A549 (cell line): ENCODE results near the gene PTCD1. TPM values are rescaled to one million over a fixed set of nuclear protein-coding genes. Genes with fewer than 3 reads are reported as not detected.

ENCODE experiments used
- ATAC-seq, 2 experiments: fragments of 200-7000 bp in 1 of 2; fragments of >200 bp in 1 of 2; cut with Nextera tagmentation in 1 of 2; cut with Tn5 transposase in 1 of 2; 3 replicates each; pipeline versions ENCODE4 v1.8.0 to v1.9.1; 2018 to 2020; ENCODE audit warnings: mild to moderate bottlenecking in 1 of 2, moderate library complexity in 1 of 2
- CTCF ChIA-PET: fragments of 300-600 bp; sonication (Branson Sonifier 250); formaldehyde crosslinking; extraction: SDS; loops from one replicate; lab custom pipeline; 2021; ENCODE audit warnings: antibody characterized with exemption, inconsistent platforms; lab: Yijun Ruan, JAX
- POLR2A ChIA-PET: fragments of 350-600 bp; formaldehyde crosslinking; extraction: SDS; loops from one replicate; lab custom pipeline; 2021; ENCODE audit warnings: antibody characterized with exemption, inconsistent platforms; lab: Yijun Ruan, JAX
- DNase-seq, 2 experiments: peaks; one replicate each; pipeline versions ENCODE4 v3.0.0 to v3.0.0-alpha.2; 2011 to 2016; ENCODE audit warnings: low read depth in 1 of 2, low spot score in 1 of 2
- FAIRE-seq: peaks from 2 replicates; lab custom pipeline; 2011; peaks lifted over from hg19 to GRCh38; lab: Jason Lieb, UNC
- H3K27ac ChIP-seq, 2 experiments: fragments of >200 bp; sonication (Bioruptor Twin); formaldehyde crosslinking; 3 replicates each; pipeline ENCODE4 v1.5.1; 2016 to 2017
- H3K4me1 ChIP-seq: fragments of >200 bp; sonication (Bioruptor Twin); formaldehyde crosslinking; 3 replicates; pipeline ENCODE4 v1.6.1; 2016
- H3K4me2 ChIP-seq: fragments of >200 bp; sonication (Bioruptor Twin); formaldehyde crosslinking; 3 replicates; pipeline ENCODE4 v1.6.1; 2016
- H3K4me3 ChIP-seq: fragments of >200 bp; sonication (Bioruptor Twin); formaldehyde crosslinking; 3 replicates; pipeline ENCODE4 v1.5.1; 2016
- H3K9me3 ChIP-seq: fragments of >200 bp; sonication (Bioruptor Twin); formaldehyde crosslinking; 3 replicates; pipeline ENCODE4 v1.6.1; 2016
- ATOH8 ChIP-seq: fragments of 250-450 bp; sonication (Bioruptor Pico); IDR thresholded peaks from 2 replicates; pipeline ENCODE4 v1.5.0; 2020; ENCODE audit warnings: low read depth, mild to moderate bottlenecking, moderate library complexity
- BHLHE40 ChIP-seq: IDR thresholded peaks from 2 replicates; pipeline ENCODE4 v1.6.1; 2012; ENCODE audit warnings: low read depth, low read length, inconsistent platforms
- EP300 ChIP-seq, 2 experiments: fragments of >200 bp; sonication (Bioruptor Twin); formaldehyde crosslinking; IDR thresholded peaks; 2 replicates in 1 of 2; 3 replicates in 1 of 2; pipeline ENCODE4 v1.6.1; 2016 to 2017
- FOSB ChIP-seq: fragments of 250-450 bp; sonication (Bioruptor Pico); IDR thresholded peaks from 2 replicates; pipeline ENCODE4 v1.5.0; 2020; ENCODE audit warnings: mild to moderate bottlenecking, moderate library complexity
- FOSL2 ChIP-seq, 2 experiments: fragments of 450-650 bp in 1 of 2; fragments of >200 bp in 1 of 2; sonication (Bioruptor Twin) in 1 of 2; formaldehyde crosslinking; IDR thresholded peaks; 2 replicates each; pipeline versions ENCODE4 v1.5.0 to v1.6.1; 2016 to 2020; ENCODE audit warnings: mild to moderate bottlenecking in 1 of 2, moderate library complexity in 1 of 2
- HOXA7 ChIP-seq: fragments of 250-450 bp; sonication (Bioruptor Pico); IDR thresholded peaks from 2 replicates; pipeline ENCODE4 v1.5.0; 2020; ENCODE audit warnings: mild to moderate bottlenecking, moderate library complexity
- JUN ChIP-seq, 2 experiments: fragments of >200 bp; sonication (Bioruptor Twin); formaldehyde crosslinking; IDR thresholded peaks; 2 replicates in 1 of 2; 3 replicates in 1 of 2; pipeline ENCODE4 v1.6.1; 2016 to 2017
- MAX ChIP-seq: IDR thresholded peaks from 2 replicates; pipeline ENCODE4 v1.6.1; 2012
- MAZ ChIP-seq: fragments of 150-350 bp; IDR thresholded peaks from 2 replicates; pipeline ENCODE4 v1.6.1; 2014; ENCODE audit warnings: antibody characterized with exemption, low read depth, low read length, borderline replicate concordance
- MYC ChIP-seq: IDR thresholded peaks from 2 replicates; pipeline ENCODE4 v1.6.1; 2012; ENCODE audit warnings: mild to moderate bottlenecking, inconsistent platforms, low read length, improper control_type of control experiment, borderline replicate concordance
- NFE2L2 ChIP-seq: fragments of 150-350 bp; conservative IDR thresholded peaks from 2 replicates; pipeline ENCODE4 v1.6.1; 2014; ENCODE audit warnings: low read length
- PHF8 ChIP-seq: fragments of 200-600 bp; sonication (generic); IDR thresholded peaks from 2 replicates; pipeline ENCODE4 v1.6.1; 2016; ENCODE audit warnings: low read depth, mild to moderate bottlenecking, antibody characterized with exemption, moderate library complexity, borderline replicate concordance
- POLR2A ChIP-seq: IDR thresholded peaks from 2 replicates; pipeline ENCODE4 v1.6.1; 2012; ENCODE audit warnings: mild to moderate bottlenecking, low read length
- RFX5 ChIP-seq: fragments of 450-650 bp; IDR thresholded peaks from 2 replicates; pipeline ENCODE4 v1.7.1; 2014; ENCODE audit warnings: antibody characterized with exemption, mild to moderate bottlenecking, moderate library complexity
- ZC3H11A ChIP-seq: fragments of 450-650 bp; IDR thresholded peaks from 2 replicates; pipeline ENCODE4 v1.6.1; 2014; ENCODE audit warnings: antibody characterized with exemption, mild to moderate bottlenecking
- WGBS: methylation state at CpG from one replicate; pipeline ENCODE4 v1.1.6; 2017; ENCODE audit errors: missing lambda C conversion rate; 5-methylcytosine and 5-hydroxymethylcytosine counted together
- polyA minus RNA-seq: library from RNA; depleted of rRNA, polyadenylated mRNA; stranded (reverse); fragments of >200 nt; gene quantifications from 2 replicates; pipeline ENCODE4 v1.2.3, GENCODE V29; 2011; rRNA and poly(A)+ RNA removed
- polyA plus RNA-seq, 4 experiments: library from polyadenylated mRNA; depleted of rRNA in 3 of 4; stranded (reverse); fragments of >200 nt; fragmentation: RNase III in 1 of 4; extraction: RNeasy Plus Mini Kit Qiagen cat#74134 plus additional on column Dnase treatment in 1 of 4; gene quantifications; 2 replicates in 3 of 4; 3 replicates in 1 of 4; pipeline ENCODE4 v1.2.3, GENCODE V29; 2011 to 2017
- TF ChIP-seq, protein P1 (sequence below): IDR thresholded peaks from 2 replicates; pipeline ENCODE4 v1.6.1; 2012; ENCODE audit warnings: low read depth, borderline replicate concordance
- TF ChIP-seq, protein P2 (sequence below): fragments of >200 bp; sonication (Bioruptor Twin); formaldehyde crosslinking; IDR thresholded peaks from 3 replicates; pipeline ENCODE4 v1.6.1; 2016
- TF ChIP-seq, protein P3 (sequence below): IDR thresholded peaks from 2 replicates; pipeline ENCODE4 v1.6.1; 2012

The PTCD1 gene, protein sequence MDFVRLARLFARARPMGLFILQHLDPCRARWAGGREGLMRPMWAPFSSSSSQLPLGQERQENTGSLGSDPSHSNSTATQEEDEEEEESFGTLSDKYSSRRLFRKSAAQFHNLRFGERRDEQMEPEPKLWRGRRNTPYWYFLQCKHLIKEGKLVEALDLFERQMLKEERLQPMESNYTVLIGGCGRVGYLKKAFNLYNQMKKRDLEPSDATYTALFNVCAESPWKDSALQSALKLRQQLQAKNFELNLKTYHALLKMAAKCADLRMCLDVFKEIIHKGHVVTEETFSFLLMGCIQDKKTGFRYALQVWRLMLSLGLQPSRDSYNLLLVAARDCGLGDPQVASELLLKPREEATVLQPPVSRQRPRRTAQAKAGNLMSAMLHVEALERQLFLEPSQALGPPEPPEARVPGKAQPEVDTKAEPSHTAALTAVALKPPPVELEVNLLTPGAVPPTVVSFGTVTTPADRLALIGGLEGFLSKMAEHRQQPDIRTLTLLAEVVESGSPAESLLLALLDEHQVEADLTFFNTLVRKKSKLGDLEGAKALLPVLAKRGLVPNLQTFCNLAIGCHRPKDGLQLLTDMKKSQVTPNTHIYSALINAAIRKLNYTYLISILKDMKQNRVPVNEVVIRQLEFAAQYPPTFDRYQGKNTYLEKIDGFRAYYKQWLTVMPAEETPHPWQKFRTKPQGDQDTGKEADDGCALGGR
- polyA plus RNA-seq (2011; rRNA removed) (3.9 and 5.1 TPM in 2 replicates), polyA plus RNA-seq (2017; fragmentation: RNase III; extraction: RNeasy Plus Mini Kit Qiagen cat#74134 plus additional on column Dnase treatment) (5.4 to 6.3 TPM (median 5.5 TPM) in 3 replicates), polyA minus RNA-seq (3.4 and 4.9 TPM in 2 replicates)
- polyA plus RNA-seq (2012; cell fraction: cytosol; rRNA removed): 7.0 and 8.6 TPM in 2 replicates
- polyA plus RNA-seq (2012; cell fraction: nucleus; rRNA removed): 13.1 and 16.6 TPM in 2 replicates

DNA sequence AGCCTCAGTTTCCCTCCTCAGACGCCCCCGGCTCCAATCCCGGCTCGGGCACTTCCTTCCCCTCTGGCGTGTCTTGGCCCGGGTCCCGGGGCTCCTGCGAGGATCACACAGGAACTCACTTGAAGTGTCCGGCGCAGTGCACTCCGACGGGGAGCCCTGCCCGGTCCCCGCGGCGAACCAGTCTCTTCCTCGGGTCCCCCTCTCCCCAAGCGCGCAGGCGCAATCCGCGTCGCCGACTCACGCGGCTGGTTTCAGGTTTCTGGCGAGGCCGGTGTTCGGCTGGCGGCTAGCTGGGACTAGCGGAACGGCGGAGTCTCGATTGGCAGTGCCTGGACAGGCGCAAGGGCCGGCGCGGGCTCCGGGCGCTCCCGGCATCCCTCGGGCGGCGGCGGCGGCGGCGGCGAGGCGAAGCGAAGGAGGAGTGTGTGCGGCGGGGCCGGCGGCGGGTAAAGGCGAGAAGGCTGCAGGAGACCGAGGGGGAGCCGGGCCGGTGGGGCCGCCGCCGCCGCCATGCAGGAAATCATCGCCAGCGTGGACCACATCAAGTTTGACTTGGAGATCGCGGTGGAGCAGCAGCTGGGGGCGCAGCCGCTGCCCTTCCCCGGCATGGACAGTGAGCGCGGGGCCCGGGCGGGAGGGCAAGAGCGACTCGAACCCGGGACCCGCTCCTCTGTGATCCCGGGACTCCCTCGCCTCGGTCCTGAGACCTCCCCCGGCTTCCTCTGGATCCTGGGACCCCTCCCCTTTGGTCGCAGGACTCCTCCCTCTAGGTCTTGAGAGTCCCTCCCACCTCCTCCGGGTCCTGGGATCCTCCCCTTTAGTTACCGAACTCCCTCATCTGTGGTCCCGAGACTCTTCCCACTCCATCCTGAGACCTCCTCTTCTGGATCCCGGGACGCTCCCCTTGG lies at the start of gene PTCD1, which contains the start of gene CPSF4:
PTCD1 (minus strand) TSS at position 226 of the 908 bp plus-strand sequence. CDS start 3,556 bp downstream, outside the sequence.
CPSF4 (plus strand) TSS at position 371 of the 908 bp plus-strand sequence; CDS start at position 511, 140 bp downstream.
- peak within 1 kb of the TSS; percentile 88 for H3K4me2 ChIP-seq
- H3K4me1 ChIP-seq: peaks cover 18% of the 10 kb centered on the region; the same call in 2 of the 3 replicates
- CTCF ChIA-PET: interaction anchor here (0.5 to 5.0 kb wide), 3 partner anchors 11 to 97 kb away, joined by 3 to 24 read pairs (median 3); no protein-coding TSS in a partner anchor
- under 1% methylated on average over 27 of the region's 89 CpGs for WGBS
- POLR2A ChIA-PET: interaction anchor here (0.6 to 1.5 kb wide), 6 partner anchors 8 to 30 kb away, joined by 3 to 16 read pairs (median 4); partner anchors contain the start of genes BUD31 and PDAP1
- peak; percentile 61 for FAIRE-seq
- no peaks in the 10 kb centered on the region for H3K9me3 ChIP-seq
- ATAC-seq: peak; percentile 95 to 96
- no peak for TF ChIP-seq FOSL2 (IDR thresholded peaks at IDR 0.05)
- 0 out of 2 replicates have a peak, but pooled peaks have one; percentile 44 for TF ChIP-seq FOSL2 (CRISPR knock-in tag; IDR thresholded peaks at IDR 0.05)
- TF ChIP-seq ZC3H11A: no peak
- peak; percentile 92 for TF ChIP-seq MAX
- no peak for TF ChIP-seq NFE2L2
- peak; percentile 76 to 84; a peak in 4 of 5 replicates for TF ChIP-seq JUN (IDR thresholded peaks at IDR 0.05)
- TF ChIP-seq PHF8: peak; percentile 76; the same call in 1 of the 2 replicates
- TF ChIP-seq POLR2A: peak; percentile 64
- TF ChIP-seq RFX5: peak; percentile 61; the same call in 1 of the 2 replicates
- TF ChIP-seq, protein P1, sequence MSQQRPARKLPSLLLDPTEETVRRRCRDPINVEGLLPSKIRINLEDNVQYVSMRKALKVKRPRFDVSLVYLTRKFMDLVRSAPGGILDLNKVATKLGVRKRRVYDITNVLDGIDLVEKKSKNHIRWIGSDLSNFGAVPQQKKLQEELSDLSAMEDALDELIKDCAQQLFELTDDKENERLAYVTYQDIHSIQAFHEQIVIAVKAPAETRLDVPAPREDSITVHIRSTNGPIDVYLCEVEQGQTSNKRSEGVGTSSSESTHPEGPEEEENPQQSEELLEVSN: peak; percentile 64
- no peak for TF ChIP-seq BHLHE40
- TF ChIP-seq, protein P2, sequence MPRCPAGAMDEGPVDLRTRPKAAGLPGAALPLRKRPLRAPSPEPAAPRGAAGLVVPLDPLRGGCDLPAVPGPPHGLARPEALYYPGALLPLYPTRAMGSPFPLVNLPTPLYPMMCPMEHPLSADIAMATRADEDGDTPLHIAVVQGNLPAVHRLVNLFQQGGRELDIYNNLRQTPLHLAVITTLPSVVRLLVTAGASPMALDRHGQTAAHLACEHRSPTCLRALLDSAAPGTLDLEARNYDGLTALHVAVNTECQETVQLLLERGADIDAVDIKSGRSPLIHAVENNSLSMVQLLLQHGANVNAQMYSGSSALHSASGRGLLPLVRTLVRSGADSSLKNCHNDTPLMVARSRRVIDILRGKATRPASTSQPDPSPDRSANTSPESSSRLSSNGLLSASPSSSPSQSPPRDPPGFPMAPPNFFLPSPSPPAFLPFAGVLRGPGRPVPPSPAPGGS: peak; percentile 74; the same call in 1 of the 3 replicates
- TF ChIP-seq HOXA7 (CRISPR knock-in tag): no peak
- TF ChIP-seq EP300 (IDR thresholded peaks at IDR 0.05): no peak
- peak; percentile 77; the same call in 1 of the 2 replicates for TF ChIP-seq MYC
- no peak for TF ChIP-seq MAZ
- no peak for TF ChIP-seq ATOH8
- TF ChIP-seq, protein P3, sequence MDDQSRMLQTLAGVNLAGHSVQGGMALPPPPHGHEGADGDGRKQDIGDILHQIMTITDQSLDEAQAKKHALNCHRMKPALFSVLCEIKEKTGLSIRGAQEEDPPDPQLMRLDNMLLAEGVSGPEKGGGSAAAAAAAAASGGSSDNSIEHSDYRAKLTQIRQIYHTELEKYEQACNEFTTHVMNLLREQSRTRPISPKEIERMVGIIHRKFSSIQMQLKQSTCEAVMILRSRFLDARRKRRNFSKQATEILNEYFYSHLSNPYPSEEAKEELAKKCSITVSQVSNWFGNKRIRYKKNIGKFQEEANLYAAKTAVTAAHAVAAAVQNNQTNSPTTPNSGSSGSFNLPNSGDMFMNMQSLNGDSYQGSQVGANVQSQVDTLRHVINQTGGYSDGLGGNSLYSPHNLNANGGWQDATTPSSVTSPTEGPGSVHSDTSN: peak; percentile 53; the same call in 1 of the 2 replicates
- no peak for TF ChIP-seq FOSB (CRISPR knock-in tag)
- TF ChIP-seq, all 56 proteins: peak for 10
- peak; percentile 93 to 98 for DNase-seq
- H3K27ac ChIP-seq: peak within 1 kb of the TSS; percentile 93 to 99
- peak within 1 kb of the TSS; percentile 86 for H3K4me3 ChIP-seq
